AG09309 (cell line): ENCODE data around the gene ATP5PB.

Experiments
- DNase-seq: peaks from one replicate; pipeline ENCODE4 v3.0.0-alpha.2; 2010; ENCODE audit warnings: low read depth
- H3K4me3 ChIP-seq: 2 replicates; pipeline ENCODE4 v1.5.1; 2011; ENCODE audit warnings: mild to moderate bottlenecking, low read depth, low read length, moderate library complexity; ENCODE audit not compliant: control insufficient read depth
- TF ChIP-seq, protein P1 (sequence below): IDR thresholded peaks from 2 replicates; pipeline ENCODE4 v1.5.1; 2011; ENCODE audit warnings: mild to moderate bottlenecking, low read depth, low read length, inconsistent platforms; ENCODE audit not compliant: insufficient read depth, control insufficient read depth; ENCODE audit errors: missing control alignments

ATP5PB gene

DNA sequence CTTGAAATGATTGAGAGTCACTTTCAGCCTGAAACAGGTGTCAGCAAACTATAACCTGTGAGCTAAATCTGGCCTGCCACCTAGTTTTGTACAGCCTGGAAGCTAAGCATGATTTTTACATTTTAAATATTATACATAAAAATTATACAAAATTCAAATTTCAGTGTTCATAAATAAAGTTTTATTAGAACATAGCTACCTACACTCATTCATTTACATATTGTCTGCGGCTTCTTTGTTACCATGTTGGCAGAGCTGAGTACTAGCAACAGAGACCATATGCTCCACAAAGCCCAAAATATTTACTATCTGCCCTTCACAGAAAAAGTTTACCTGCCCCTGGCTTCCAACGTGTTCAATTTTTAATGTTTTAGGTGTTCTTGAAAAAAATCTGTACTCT lies 16.5 kb downstream of the ATP5PB start:
- TF ChIP-seq, protein P1, sequence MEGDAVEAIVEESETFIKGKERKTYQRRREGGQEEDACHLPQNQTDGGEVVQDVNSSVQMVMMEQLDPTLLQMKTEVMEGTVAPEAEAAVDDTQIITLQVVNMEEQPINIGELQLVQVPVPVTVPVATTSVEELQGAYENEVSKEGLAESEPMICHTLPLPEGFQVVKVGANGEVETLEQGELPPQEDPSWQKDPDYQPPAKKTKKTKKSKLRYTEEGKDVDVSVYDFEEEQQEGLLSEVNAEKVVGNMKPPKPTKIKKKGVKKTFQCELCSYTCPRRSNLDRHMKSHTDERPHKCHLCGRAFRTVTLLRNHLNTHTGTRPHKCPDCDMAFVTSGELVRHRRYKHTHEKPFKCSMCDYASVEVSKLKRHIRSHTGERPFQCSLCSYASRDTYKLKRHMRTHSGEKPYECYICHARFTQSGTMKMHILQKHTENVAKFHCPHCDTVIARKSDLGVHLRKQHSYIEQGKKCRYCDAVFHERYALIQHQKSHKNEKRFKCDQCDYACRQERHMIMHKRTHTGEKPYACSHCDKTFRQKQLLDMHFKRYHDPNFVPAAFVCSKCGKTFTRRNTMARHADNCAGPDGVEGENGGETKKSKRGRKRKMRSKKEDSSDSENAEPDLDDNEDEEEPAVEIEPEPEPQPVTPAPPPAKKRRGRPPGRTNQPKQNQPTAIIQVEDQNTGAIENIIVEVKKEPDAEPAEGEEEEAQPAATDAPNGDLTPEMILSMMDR: no peak
- no peak for DNase-seq
- no peak overlapping the region for H3K4me3 ChIP-seq

DNA sequence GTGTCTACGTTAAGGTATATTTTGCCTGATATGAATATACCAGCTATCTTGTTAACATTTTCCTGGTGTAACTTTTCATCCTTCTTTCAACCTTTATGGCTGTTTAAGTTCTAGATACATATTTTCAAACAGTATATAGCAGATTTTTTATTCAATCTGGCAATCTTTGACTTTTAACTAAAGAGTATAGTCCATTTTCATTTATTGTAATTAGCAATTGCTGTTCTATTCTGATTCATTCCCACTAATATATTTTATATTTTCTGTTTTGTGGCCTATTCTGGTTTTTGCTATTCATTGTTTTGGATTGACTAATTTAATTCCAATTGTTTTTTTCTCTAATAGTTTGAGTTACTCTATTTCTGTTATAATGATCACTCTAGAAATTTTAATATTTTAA lies 17.2 kb downstream of the ATP5PB start:
- TF ChIP-seq, protein P1: no peak
- no peak for DNase-seq
- no peak overlapping the region for H3K4me3 ChIP-seq

DNA sequence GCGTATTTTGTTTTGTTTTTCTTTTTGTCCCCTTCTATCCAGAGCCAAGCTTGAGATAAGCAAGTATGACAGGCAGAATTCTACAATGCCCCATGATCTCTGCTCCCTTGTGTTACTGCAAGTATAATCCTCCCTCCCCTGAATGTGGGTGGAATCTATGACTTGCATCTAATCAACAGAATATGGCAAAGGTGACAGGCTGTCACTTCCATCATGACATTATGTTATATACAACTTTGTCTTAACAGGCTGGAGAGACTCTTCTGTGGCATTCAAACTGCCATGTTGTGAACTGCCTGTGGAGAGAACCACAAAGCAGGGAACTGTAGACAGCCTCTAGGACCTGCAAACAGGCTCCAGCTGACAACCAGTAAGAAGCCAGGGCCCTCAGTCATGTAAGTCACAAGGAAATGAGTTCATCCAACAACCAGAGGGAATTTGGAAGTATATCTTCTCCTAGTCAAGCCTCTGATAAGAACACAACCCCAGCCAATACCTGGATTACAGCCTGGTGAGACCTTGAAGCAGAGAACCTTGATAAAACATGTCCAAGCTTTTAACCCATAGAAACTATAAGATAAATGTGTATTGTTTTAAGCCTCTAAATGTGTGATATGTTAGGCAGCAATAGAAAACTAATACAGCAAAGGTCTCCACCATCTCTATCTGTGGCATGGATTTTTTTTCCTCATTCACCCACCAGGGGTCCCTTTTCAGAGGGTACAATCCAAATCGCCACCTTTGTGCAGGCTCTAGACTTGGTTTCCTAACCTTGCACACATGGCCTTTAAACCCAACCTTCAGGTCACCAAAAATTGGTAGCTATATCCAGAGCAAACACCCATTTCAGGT lies 18.8 kb downstream of the ATP5PB start:
- TF ChIP-seq, protein P1: no peak
- H3K4me3 ChIP-seq: no peak overlapping the region
- no peak for DNase-seq

DNA sequence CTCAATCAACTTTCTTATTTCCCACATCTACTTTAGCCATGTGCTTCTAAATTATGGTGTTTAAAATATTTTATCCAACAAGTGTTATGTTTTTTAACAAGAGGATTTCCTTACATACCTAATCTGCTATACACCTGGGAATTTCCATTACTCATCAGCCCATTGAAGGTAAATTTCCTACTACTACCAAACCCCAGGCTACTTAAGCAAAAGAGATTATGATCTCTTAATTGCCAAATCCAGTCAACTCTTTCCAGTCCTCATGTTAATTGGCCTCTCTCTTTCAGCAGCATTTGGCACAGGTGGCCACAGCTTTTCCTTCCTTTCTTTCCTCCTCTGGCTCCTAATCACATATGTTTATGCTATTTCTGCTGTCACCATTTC lies 19.4 kb downstream of the ATP5PB start:
- DNase-seq: no peak
- H3K4me3 ChIP-seq: no peak overlapping the region
- TF ChIP-seq, protein P1: no peak

DNA sequence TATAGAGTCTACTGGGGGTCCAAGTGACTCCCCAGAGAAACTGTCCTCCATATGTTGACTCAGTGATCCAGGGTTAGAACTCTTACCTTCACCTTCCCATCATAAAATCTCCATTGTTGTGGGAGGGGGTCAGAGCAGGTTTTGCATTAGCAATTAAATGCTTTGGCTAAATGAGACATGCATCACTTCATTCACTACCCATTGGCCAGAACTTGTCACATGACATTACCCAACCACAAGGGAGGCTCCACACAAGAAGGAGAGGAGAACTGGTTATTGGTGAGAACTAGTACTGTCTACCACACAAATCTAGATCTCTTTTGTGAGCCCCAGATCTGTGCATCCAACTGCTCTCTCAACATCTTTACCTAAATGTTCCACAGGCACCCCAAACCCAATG lies 20.3 kb downstream of the ATP5PB start:
- H3K4me3 ChIP-seq: no peak overlapping the region
- no peak for DNase-seq
- TF ChIP-seq, protein P1: no peak

DNA sequence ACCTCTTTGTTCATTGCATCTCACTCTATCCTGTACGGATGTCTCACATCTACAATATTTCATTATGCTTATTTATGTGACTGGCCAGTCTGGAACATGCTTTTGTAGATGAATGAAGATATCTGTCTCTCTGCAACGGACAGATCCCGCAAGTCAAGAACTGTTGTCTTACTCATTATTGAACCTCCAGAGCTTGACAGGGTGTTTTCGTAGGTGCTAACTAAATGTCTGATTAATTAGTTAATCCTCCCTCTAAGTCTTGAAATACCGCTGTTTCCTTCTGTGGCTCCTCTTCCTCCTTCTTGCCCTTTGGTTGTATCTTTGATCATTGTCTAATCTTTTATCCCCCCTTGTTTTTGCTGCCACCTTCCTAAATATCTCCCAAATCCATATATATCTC lies 21.3 kb downstream of the ATP5PB start:
- TF ChIP-seq, protein P1: no peak
- no peak for DNase-seq
- H3K4me3 ChIP-seq: no peak overlapping the region

DNA sequence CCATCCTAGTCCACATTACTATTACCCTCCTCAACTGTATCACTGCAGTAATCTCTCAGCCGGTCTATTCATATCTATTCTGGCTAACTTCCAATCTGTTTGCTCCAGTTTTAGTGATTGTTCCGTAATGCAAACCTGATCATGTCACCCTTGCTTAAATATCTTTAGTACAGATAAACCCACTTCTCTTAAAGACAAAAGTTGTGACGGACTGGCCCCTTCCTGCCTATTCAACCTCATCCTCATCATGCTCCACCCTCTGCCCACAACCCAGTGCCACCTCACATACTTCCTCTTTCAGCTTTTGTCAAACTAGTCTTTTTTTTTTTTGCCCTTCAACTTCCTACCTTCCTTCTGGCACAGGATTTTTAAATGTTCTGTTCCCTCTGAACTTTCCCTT lies 21.7 kb downstream of the ATP5PB start:
- no peak for DNase-seq
- TF ChIP-seq, protein P1: no peak
- no peak overlapping the region for H3K4me3 ChIP-seq
